Ammon's horn (tissue), 1 donor: ENCODE measurements around the gene PIR.

Source experiments
- DNase-seq: peaks from one replicate; pipeline ENCODE4 v3.0.0-alpha.2; 2016; ENCODE audit warnings: low spot score

The PIR gene

GRCh38 chrX:15344106-15344505 is 149.0 kb downstream of the PIR start:
- no peak for DNase-seq

GRCh38 chrX:15343075-15343476 is 150.1 kb downstream of the PIR start:
- DNase-seq: no peak

GRCh38 chrX:15340867-15341266 is 152.3 kb downstream of the PIR start:
- no peak for DNase-seq

GRCh38 chrX:15336023-15336413 is 157.1 kb downstream of the PIR start:
- DNase-seq: peak; percentile 11

- DNase-seq: peak; percentile 97
Measured at GRCh38 chrX:15335135-15336022, 157.8 kb downstream of the PIR start, which contains the start of gene PIGA. TSS of gene PIGA (minus strand) at chrX:15335523. CDS start at chrX:15331930, 3,593 bp downstream.
